Raji (cell line): Measurements from ENCODE around the gene ENDOU.

Experiments used
- POLR2A ChIP-seq: IDR thresholded peaks from 2 replicates; pipeline ENCODE4 v1.6.1; 2011; ENCODE audit warnings: low read depth, low read length, control low read depth; ENCODE audit not compliant: insufficient read depth

ENDOU gene

GRCh38 chr12:47762850-47763465 lies 37.7 kb upstream of the ENDOU start:
- TF ChIP-seq POLR2A, result no peak

GRCh38 chr12:47758834-47759690 lies 33.8 kb upstream of the ENDOU start, which contains the start of gene RAPGEF3:
Gene RAPGEF3 (minus strand): TSS chr12:47758880. CDS start chr12:47758556, 324 bp downstream.
- TF ChIP-seq POLR2A, result no peak

GRCh38 chr12:47758584-47758833 lies 33.2 kb upstream of the ENDOU start:
- TF ChIP-seq POLR2A, result no peak

DNA sequence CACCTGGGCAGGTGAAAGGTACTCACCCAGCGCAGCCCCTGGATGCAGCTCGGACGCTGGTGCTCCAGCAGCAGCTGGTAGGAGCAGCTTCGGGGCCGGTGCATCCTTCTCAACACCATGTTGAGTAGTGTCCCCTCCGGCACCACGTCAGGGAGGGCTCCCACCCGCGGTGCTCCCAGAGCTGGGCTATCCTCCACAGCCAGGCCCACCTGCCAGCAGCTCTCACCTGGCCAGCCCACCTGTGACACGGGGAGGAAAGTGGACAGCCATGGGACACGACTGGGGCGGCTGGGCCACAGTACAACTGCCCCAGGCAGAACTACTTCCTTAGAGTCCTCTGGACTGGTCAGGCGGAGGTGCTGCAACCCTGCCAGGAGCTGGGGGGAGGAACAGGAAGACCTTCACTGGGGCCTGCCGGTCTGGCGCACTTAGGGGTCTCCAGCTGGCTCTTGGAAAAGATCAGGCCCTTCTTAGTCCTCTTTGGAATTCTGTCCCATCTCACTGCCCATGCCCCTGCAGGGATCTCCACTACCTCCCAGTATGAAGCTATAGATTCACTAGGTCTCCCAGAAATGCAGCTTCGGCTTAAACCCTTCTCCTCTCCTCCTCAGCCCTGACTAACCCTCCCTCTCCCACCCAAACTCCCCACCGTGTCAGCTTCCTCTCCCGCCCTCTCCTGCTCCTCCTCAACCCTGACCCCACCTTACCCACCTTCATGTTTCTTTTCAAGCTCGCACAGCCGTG lies 32.7 kb upstream of the ENDOU start:
- TF ChIP-seq POLR2A, result no peak

DNA sequence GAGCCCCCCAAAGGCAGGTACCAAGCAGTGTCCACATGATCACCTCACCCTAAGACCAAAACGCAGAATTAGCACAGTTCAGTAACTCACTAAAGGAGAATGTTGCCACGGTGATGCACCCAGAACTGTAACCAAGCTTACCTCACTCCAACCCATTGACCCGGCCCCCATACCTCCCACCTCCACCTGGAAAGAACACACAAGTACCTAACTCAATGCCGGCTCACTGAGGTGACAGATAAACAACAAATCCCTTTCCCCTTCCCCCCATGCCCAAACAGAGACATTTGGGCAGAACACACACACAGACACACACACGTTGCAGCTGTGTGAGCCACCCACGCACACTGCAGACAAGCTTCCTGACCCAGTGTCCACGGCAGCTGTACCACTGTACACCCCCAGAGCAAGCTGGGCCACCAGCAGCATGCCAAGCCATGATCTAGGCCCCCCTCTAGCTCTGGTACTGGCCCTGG lies 32.1 kb upstream of the ENDOU start:
- TF ChIP-seq POLR2A, result no peak

DNA sequence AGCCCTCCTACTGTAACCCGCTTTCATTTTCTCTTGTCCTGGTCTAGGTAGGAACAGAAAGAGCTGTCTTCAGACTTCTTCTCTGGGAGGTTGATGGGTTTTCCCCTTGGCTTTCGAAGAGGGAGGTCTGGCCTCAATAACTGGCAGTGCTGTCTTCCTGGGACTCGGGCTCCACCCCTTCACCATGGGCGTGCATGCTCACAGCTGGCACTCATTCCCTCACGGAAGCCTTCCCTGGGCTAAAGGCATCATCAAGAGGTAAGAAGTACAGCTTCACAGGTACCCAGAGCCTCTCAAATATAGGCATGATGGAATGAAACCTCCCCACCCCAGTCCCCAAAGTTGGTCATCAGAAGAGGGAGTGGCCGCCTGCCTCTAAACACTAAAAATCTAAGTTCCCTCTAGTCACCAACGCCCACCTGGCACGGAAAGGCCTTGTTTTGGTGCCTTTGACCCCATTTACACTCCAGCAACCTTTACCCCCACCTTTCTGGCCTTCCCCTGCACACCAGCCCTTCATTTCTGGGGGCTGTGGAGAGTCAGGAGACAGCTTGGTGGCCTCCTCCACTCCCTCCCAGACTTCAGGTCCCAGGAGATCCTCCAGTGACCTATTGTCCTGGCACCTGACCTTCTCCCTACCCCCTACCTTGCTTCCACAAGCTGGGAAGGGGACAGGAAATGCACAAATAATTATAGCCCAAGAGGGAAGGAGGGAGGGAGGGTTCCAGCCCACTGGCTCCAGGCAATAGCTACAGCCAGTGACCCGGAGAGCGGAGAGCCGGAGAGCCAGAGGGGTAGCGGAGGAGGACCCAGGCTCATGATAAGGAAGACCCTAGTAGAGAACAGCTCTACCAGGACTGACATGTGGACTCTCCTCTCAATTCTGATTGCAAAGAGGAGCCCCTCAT lies 30.6 kb upstream of the ENDOU start:
- TF ChIP-seq POLR2A, result no peak

- no peak for TF ChIP-seq POLR2A
Measured at GRCh38 chr12:47754881-47755280, 29.6 kb upstream of the ENDOU start.

- TF ChIP-seq POLR2A, result no peak
Measured at GRCh38 chr12:47754126-47754525, 28.8 kb upstream of the ENDOU start.

DNA sequence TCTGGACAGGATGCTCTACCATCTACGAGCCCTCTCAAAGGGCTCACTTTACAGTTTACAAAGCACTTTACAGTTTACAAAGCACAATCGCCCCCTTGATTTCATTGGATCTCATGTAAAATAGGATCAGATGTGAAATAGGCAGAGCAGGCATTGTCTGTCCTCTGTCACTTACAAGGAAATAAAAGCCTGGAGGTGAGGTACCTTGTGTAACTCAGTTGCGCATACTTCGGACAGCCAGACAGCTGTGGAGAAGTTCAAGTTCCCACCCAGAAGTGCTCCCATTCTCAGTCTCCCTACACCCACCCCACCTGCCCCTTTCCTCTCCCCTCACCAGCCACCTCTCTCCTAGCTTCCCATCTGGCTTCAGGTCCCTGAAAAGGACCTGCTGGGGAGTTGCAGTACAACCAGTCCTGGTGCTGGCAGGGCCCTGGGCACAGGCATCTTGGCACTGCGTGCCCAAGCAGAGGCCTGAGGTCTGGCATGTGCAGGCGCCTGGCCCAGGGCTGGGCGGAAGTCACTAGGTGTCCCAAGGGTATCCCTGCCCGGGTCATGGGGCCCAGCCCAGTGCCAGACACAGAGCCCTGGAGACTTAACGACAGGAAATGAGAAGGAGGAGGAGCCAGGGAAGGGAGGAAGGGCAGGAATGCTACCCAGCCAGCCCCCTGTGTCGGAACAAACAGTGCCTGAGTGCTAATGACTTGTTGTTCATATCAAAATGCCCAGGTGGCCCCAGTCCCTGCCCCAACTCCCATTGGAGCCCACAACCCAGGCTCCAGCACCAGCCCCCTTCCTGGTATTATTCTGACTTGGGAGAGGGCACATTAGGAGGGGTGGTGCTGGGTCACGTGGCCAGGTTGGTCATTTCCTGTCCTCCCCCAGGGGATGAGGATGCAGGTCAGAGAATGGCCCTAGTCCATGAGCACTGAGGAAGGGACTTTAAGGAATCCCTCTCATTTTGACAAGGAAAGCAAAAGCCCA lies 28.0 kb upstream of the ENDOU start:
- TF ChIP-seq POLR2A, result no peak

- no peak for TF ChIP-seq POLR2A
Measured at GRCh38 chr12:47752552-47752951, 27.3 kb upstream of the ENDOU start.

GRCh38 chr12:47752121-47752520 lies 26.8 kb upstream of the ENDOU start:
- TF ChIP-seq POLR2A, result no peak

GRCh38 chr12:47751561-47751960 lies 26.3 kb upstream of the ENDOU start:
- no peak for TF ChIP-seq POLR2A

DNA sequence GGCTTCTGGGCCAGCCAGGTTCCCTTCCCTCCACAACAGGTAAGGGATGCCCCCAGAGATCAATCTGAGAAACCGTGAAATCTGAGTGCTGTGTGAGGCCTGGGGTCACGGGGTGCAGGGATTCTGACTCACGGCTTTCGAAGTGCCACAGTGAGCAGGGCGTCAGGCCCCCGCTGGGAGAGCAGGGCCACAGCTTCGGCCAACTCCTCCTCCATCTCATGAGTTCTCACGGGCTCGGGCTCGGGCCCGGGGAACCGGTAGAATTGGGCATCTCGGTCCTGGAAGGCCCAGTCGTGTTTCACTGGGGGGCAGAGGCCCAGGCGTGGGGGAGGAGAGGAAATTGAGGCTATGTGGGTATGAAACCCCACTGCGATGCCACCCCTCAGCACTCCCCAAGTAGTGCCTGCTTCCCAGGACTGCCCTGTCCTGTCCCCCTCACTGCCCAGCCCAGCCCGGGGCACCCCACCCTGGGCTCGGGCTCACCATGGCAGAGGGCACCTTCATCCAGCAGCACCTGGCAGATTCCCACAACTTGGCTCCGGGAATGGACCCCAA lies 25.7 kb upstream of the ENDOU start:
- no peak for TF ChIP-seq POLR2A
